ENCODE measurements around the gene CDH15.

Gene CDH15

DNA sequence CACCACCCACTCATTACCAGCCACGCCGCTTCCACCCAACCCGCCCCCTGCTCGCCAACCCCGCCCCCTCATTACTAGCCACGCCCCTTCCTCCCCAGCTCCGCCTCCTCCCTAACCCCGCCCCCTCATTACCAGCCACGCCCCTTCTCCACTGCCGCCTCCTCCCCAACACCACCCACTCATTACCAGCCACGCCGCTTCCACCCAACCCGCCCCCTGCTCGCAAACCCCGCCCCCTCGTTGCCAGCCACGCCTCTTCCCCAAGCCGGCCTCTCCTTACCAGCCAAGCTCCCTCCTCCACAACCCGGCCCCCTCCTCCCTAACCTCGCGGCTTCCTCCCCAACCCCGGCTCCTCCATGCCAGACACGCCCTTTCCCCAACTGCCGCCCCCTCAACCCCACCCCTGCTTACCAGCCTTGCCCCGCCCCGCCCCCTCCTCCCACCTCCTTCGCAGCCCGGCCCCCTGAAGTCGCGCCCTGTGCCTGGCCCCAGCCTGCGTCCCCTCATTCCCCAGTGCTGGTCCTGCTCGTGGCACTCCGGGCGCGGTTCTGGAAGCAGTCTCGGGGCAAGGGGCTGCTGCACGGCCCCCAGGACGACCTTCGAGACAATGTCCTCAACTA lies 21.5 kb downstream of the CDH15 start:
- no peak overlapping the region for H3K4me2 ChIP-seq (ENCODE audit: low read length)
- no peaks in the 10 kb centered on the region for H3K36me3 ChIP-seq (ENCODE audit: control insufficient read depth, insufficient read depth, low read length)
- H3K9ac ChIP-seq, result no peak overlapping the region
- no peaks in the 10 kb centered on the region for H3K79me2 ChIP-seq
- no peaks in the 10 kb centered on the region for H3K9me3 ChIP-seq (ENCODE audit: control insufficient read depth, low read length)
- no peak overlapping the region for H2AFZ ChIP-seq
- H3K27me3 ChIP-seq (ENCODE audit: control insufficient read depth, insufficient read depth, low read length), result no peaks in the 10 kb centered on the region
- no peak overlapping the region for H3K4me3 ChIP-seq (ENCODE audit: low read depth, low read length)
- no peak overlapping the region for H3K27ac ChIP-seq
- no peaks in the 10 kb centered on the region for H3K4me1 ChIP-seq
- TF ChIP-seq, protein P1, sequence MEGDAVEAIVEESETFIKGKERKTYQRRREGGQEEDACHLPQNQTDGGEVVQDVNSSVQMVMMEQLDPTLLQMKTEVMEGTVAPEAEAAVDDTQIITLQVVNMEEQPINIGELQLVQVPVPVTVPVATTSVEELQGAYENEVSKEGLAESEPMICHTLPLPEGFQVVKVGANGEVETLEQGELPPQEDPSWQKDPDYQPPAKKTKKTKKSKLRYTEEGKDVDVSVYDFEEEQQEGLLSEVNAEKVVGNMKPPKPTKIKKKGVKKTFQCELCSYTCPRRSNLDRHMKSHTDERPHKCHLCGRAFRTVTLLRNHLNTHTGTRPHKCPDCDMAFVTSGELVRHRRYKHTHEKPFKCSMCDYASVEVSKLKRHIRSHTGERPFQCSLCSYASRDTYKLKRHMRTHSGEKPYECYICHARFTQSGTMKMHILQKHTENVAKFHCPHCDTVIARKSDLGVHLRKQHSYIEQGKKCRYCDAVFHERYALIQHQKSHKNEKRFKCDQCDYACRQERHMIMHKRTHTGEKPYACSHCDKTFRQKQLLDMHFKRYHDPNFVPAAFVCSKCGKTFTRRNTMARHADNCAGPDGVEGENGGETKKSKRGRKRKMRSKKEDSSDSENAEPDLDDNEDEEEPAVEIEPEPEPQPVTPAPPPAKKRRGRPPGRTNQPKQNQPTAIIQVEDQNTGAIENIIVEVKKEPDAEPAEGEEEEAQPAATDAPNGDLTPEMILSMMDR (IDR thresholded peaks at IDR 0.05), result no peak

DNA sequence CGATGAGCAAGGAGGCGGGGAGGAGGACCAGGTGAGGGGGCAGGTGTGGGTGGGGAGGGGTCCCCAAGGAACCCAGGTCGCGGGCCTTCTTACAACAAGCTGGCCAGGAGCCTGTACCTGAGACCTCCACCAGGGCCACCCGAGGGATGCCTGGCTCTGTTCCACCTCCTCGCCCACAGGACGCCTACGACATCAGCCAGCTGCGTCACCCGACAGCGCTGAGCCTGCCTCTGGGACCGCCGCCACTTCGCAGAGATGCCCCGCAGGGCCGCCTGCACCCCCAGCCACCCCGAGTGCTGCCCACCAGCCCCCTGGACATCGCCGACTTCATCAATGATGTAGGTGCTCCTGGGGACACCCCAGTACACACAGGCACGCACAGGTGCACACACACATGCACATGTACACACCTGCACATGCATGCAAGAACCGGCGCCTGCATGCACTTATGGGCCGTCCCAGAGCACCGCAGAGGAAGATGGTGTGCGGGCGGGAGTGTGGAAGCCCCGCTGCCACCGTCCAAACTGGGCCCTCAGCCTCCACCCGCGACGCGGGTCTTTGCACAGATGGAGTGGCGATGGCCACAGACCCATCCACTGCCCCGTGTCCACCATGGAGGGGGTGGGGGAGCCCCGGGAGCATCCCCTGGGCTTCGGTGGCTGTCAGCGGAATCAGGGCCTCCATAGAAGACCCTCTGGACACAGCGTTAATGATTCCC lies 22.2 kb downstream of the CDH15 start:
- H3K4me1 ChIP-seq, result no peaks in the 10 kb centered on the region
- H2AFZ ChIP-seq, result no peak overlapping the region
- no peak overlapping the region for H3K27ac ChIP-seq
- H3K9ac ChIP-seq, result no peak overlapping the region
- H3K27me3 ChIP-seq (ENCODE audit: control insufficient read depth, insufficient read depth, low read length), result no peaks in the 10 kb centered on the region
- no peak overlapping the region for H3K4me3 ChIP-seq (ENCODE audit: low read depth, low read length)
- no peak overlapping the region for H3K4me2 ChIP-seq (ENCODE audit: low read length)
- no peaks in the 10 kb centered on the region for H3K36me3 ChIP-seq (ENCODE audit: control insufficient read depth, insufficient read depth, low read length)
- H3K79me2 ChIP-seq, result no peaks in the 10 kb centered on the region
- TF ChIP-seq, protein P1 (IDR thresholded peaks at IDR 0.05), result no peak
- no peaks in the 10 kb centered on the region for H3K9me3 ChIP-seq (ENCODE audit: control insufficient read depth, low read length)

DNA sequence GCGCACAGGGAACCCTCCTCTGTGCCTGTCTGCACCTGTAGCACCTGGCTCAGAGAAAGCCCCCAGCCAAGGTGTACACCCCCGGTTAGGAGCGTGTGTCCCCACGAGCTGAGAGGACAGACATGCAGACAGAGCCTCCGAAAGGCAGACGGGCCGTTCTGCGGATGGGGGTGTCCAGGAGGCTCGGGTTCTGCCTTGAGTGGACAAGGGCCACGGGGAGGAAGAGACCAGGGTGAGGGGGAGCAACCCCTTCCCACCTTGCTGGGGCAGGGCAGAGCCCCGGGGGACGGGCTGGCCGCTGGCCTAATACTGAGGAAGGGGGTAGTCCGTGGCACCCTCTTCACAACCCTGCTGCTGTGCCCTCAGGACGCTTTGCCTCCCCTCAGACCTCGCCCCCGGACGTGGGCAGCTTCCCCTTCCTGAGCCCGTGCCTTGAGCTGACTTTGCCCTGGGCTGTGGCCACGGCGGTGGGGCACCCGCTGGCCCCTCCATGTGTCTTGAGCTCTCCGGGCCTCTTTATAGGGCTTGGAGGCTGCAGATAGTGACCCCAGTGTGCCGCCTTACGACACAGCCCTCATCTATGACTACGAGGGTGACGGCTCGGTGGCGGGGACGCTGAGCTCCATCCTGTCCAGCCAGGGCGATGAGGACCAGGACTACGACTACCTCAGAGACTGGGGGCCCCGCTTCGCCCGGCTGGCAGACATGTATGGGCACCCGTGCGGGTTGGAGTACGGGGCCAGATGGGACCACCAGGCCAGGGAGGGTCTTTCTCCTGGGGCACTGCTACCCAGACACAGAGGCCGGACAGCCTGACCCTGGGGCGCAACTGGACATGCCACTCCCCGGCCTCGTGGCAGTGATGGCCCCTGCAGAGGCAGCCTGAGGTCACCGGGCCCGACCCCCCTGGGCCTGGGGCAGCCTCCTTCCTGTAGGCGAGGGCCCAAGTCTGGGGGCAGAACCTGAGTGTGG lies 23.1 kb downstream of the CDH15 start:
- Histone ChIP-seq H3K27me3 (ENCODE audit: control insufficient read depth, insufficient read depth, low read length) (no peaks in the 10 kb centered on the region), H3K4me1 (no peaks in the 10 kb centered on the region), H3K79me2 (no peaks in the 10 kb centered on the region), H3K36me3 (ENCODE audit: control insufficient read depth, insufficient read depth, low read length) (no peaks in the 10 kb centered on the region), H3K27ac (no peak overlapping the region), H3K9me3 (ENCODE audit: control insufficient read depth, low read length) (no peaks in the 10 kb centered on the region), H2AFZ (no peak overlapping the region), H3K9ac (no peak overlapping the region), H3K4me2 (ENCODE audit: low read length) (no peak overlapping the region), H3K4me3 (ENCODE audit: low read depth, low read length) (no peak overlapping the region)
- TF ChIP-seq, protein P1 (IDR thresholded peaks at IDR 0.05), result no peak

GRCh38 chr16:89195521-89196171 lies 24.1 kb downstream of the CDH15 start:
- Histone ChIP-seq H3K4me2 (ENCODE audit: low read length) (no peak overlapping the region), H3K27ac (no peak overlapping the region), H3K4me3 (ENCODE audit: low read depth, low read length) (no peak overlapping the region), H3K27me3 (ENCODE audit: control insufficient read depth, insufficient read depth, low read length) (no peaks in the 10 kb centered on the region), H3K9me3 (ENCODE audit: control insufficient read depth, low read length) (no peaks in the 10 kb centered on the region), H3K4me1 (no peaks in the 10 kb centered on the region), H3K36me3 (ENCODE audit: control insufficient read depth, insufficient read depth, low read length) (no peaks in the 10 kb centered on the region), H2AFZ (no peak overlapping the region), H3K9ac (no peak overlapping the region), H3K79me2 (no peaks in the 10 kb centered on the region)
- TF ChIP-seq, protein P1 (IDR thresholded peaks at IDR 0.05), result no peak
